ENCODE measurements around the gene BIN1.

- TF ChIP-seq, protein P1, sequence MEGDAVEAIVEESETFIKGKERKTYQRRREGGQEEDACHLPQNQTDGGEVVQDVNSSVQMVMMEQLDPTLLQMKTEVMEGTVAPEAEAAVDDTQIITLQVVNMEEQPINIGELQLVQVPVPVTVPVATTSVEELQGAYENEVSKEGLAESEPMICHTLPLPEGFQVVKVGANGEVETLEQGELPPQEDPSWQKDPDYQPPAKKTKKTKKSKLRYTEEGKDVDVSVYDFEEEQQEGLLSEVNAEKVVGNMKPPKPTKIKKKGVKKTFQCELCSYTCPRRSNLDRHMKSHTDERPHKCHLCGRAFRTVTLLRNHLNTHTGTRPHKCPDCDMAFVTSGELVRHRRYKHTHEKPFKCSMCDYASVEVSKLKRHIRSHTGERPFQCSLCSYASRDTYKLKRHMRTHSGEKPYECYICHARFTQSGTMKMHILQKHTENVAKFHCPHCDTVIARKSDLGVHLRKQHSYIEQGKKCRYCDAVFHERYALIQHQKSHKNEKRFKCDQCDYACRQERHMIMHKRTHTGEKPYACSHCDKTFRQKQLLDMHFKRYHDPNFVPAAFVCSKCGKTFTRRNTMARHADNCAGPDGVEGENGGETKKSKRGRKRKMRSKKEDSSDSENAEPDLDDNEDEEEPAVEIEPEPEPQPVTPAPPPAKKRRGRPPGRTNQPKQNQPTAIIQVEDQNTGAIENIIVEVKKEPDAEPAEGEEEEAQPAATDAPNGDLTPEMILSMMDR (optimal IDR thresholded peaks at IDR 0.05 in 1 of 3, IDR thresholded peaks at IDR 0.05 in 1 of 3, conservative IDR thresholded peaks at IDR 0.05 in 1 of 3; ENCODE audit: extremely low read depth in 1 of 3, insufficient read depth in 2 of 3, low read length in 3 of 3) = no peak
- TF ChIP-seq EZH2 (IDR thresholded peaks at IDR 0.05; ENCODE audit: low read length) = no peak
Observed at GRCh38 chr2:127016329-127016728, 90.6 kb downstream of the BIN1 start.
